GM23248 (cell line): ENCODE data around the gene OSBPL5. TPM values are rescaled to one million over a fixed set of nuclear protein-coding genes. Genes with fewer than 3 reads are reported as not detected.

ENCODE experiments used
- DNase-seq: peaks from one replicate; pipeline ENCODE4 v3.0.0-alpha.2; 2015
- H2AFZ ChIP-seq: fragments of 200-600 bp; sonication (generic); 2 replicates; pipeline ENCODE4 v1.6.1; 2016; ENCODE audit warnings: antibody characterized with exemption
- H3F3A ChIP-seq: fragments of 200-600 bp; sonication (generic); 2 replicates; pipeline ENCODE4 v1.6.1; 2016; ENCODE audit warnings: mild to moderate bottlenecking, antibody characterized with exemption, mixed run types; ENCODE audit not compliant: insufficient read depth
- H3K27ac ChIP-seq: fragments of 200-600 bp; sonication (generic); 2 replicates; pipeline ENCODE4 v1.5.1; 2016; ENCODE audit warnings: mild to moderate bottlenecking
- H3K27me3 ChIP-seq: fragments of 200-600 bp; sonication (generic); replicated peaks from 2 replicates; pipeline ENCODE4 v1.6.1; 2016; ENCODE audit warnings: mild to moderate bottlenecking; ENCODE audit not compliant: insufficient read depth
- H3K36me3 ChIP-seq: fragments of 200-600 bp; sonication (generic); 2 replicates; pipeline ENCODE4 v1.6.1; 2016; ENCODE audit warnings: low read depth, mild to moderate bottlenecking
- H3K4me1 ChIP-seq: fragments of 200-600 bp; sonication (generic); 2 replicates; pipeline ENCODE4 v1.6.1; 2016; ENCODE audit warnings: mild to moderate bottlenecking; ENCODE audit not compliant: insufficient read depth
- H3K4me2 ChIP-seq: fragments of 200-600 bp; sonication (generic); one replicate; pipeline ENCODE4 v1.6.1; 2016; ENCODE audit warnings: mild to moderate bottlenecking; ENCODE audit not compliant: unreplicated experiment
- H3K4me3 ChIP-seq: fragments of 200-600 bp; sonication (generic); 2 replicates; pipeline ENCODE4 v1.5.1; 2016; ENCODE audit warnings: mild to moderate bottlenecking
- H3K79me2 ChIP-seq: fragments of 200-600 bp; sonication (generic); 2 replicates; pipeline ENCODE4 v1.6.1; 2016; ENCODE audit warnings: mild to moderate bottlenecking; ENCODE audit not compliant: insufficient read depth
- H3K9ac ChIP-seq: fragments of 200-600 bp; sonication (generic); 2 replicates; pipeline ENCODE4 v1.6.1; 2016; ENCODE audit warnings: mild to moderate bottlenecking
- H3K9me2 ChIP-seq: fragments of 200-600 bp; sonication (generic); 2 replicates; pipeline ENCODE4 v1.6.1; 2016; ENCODE audit warnings: mixed run types, mild to moderate bottlenecking, moderate library complexity; ENCODE audit not compliant: insufficient read depth
- H3K9me3 ChIP-seq: fragments of 200-600 bp; sonication (generic); one replicate; pipeline ENCODE4 v1.6.1; 2017; ENCODE audit warnings: low read depth
- H4K20me1 ChIP-seq: fragments of 200-600 bp; sonication (generic); 2 replicates; pipeline ENCODE4 v1.6.0; 2016; ENCODE audit not compliant: insufficient read depth
- EZH2 ChIP-seq: fragments of 200-600 bp; sonication (generic); IDR thresholded peaks from 2 replicates; pipeline ENCODE4 v1.6.1; 2018; ENCODE audit warnings: antibody characterized with exemption, mild to moderate bottlenecking; ENCODE audit not compliant: insufficient read depth, poor library complexity, severe bottlenecking
- EZH2phosphoT487 ChIP-seq: fragments of 200-600 bp; sonication (generic); IDR thresholded peaks from 2 replicates; pipeline ENCODE4 v1.6.1; 2018; ENCODE audit warnings: antibody characterized with exemption, moderate library complexity, mild to moderate bottlenecking, low read depth; ENCODE audit not compliant: insufficient read depth
- WGBS, 2 experiments: methylation state at CpG; one replicate each; pipeline ENCODE4 v1.1.6; 2015 to 2017; ENCODE audit warnings: low lambda C conversion rate in 2 of 2, low coverage in 1 of 2; ENCODE audit errors: missing lambda C conversion rate in 2 of 2; 5-methylcytosine and 5-hydroxymethylcytosine counted together
- in situ Hi-C: fragments of 300-500 bp; cut with MboI; formaldehyde crosslinking; loops from 2 replicates; pipeline ENCODE4 v1.15.0; 2020
- polyA plus RNA-seq: library from polyadenylated mRNA; unstranded; fragments of >200 nt; fragmentation: Nextera tagmentation; extraction: Ambion mirVana; gene quantifications from 2 replicates; pipeline ENCODE4 v1.2.1, GENCODE V29; 2016
- total RNA-seq: library from RNA; depleted of rRNA; stranded (reverse); fragments of >200 nt; shearing (Covaris generic); gene quantifications from 2 replicates; pipeline ENCODE4 v1.2.3, GENCODE V29; 2014

OSBPL5 gene
- total and polyA plus RNA-seq, 2 experiments from 2014 or later, result 27.9 to 57.6 TPM

DNA sequence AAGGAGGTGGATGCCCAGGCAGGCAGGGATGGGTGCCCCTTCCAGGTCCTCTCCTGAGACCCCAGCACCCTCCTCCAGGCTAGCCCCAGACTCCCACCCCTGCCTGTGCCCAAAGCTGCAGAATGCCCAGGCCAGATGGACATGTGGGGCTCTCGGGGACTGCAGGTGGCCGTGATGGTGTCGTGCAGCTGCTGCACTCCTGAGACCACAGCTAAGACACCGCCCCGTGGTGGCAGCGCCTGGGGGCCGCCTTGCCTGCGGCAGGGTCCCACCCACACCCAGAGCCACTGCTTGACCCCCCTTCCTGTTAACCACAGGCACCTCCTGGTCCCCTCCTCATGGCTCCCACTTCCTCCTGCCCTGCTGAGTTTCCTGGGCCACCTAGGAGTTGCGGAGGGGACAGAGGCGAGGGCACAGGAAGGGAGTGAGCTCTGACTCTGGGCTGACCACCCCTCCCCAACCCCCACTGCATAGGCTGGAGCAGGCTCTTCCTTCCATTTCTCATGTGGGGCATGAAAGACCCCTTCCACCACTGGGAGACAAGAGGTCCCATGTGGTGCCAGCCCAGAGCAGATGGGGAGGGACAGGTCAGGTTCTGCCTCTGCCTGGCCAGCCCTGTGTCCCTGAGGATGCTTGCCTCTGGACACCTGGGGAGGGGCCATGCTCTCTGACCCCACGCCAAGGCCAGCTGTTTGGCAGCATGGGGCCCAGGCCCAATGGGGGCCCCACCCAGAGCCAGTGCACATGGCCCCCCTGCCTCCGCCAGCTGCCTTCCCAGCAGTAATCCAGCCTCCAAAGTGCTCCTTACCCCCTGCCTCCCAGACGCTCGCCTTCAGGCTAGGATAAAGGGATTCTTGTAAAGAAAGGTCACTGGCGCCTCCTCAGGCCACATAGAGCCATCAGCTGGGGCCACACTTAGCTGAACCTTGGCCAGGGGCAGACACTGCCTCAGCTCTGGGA is 29.3 kb downstream of the OSBPL5 start:
- Histone ChIP-seq H3K36me3 (no peaks in the 10 kb centered on the region), H3K27ac (no peak overlapping the region), H3K9me3 (no peaks in the 10 kb centered on the region), H3K4me3 (no peak overlapping the region), H3K4me1 (no peaks in the 10 kb centered on the region), H3K27me3 (no peaks in the 10 kb centered on the region), H3F3A (no peaks in the 10 kb centered on the region), H2AFZ (no peak overlapping the region), H4K20me1 (no peaks in the 10 kb centered on the region), H3K79me2 (peaks cover 54% of the 10 kb centered on the region), H3K9ac (no peak overlapping the region), H3K9me2 (no peaks in the 10 kb centered on the region), H3K4me2 (no peak overlapping the region)
- TF ChIP-seq EZH2, result no peak
- no peak for TF ChIP-seq EZH2phosphoT487
- 88% methylated on average over 15 of the region's 15 CpGs for WGBS, 2 experiments
- in situ Hi-C loops, result no loop called here
- DNase-seq, result no peak

DNA sequence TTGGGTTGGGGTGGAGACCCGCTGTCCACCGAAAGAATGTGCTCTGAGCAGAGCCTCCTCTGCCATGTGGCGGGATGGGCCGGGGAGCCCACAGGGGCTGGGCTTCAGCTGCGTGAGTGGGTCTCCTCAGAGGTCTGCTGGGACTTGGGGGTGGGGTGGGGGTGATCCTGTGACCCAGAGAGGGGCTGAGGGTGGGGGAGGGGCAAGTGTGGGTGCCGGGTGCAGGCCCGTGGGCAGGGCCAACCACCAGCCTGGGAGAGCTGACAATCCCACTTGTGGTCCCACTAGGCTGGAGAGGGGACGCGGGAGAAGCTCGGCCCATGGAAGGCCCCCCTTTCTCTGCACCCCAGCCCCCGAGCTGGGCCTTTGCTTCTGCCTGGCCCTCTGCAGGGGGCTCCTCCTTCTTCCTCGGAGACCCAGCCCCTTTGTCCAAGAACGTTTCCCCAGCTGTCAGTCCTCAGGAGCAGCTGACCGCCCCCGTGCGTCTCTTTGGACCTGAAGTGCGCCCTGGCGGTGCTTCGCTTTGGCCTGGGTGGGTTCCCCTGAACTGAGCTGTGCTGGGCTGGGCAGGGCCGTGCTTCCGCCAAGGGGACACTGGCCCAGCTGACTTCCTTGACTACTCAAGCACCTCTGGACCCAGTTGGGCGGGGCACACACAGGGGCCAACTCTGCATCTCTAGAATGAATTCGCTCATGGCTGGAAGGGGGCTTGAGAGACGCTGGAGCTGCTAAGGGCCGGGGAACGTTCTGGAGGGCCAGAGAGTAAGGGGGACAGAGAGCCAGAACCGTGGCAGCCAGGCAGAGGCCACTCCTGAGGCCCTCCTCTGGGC is 30.2 kb downstream of the OSBPL5 start:
- in situ Hi-C loops, result no loop called here
- Histone ChIP-seq H3K4me2 (no peak overlapping the region), H2AFZ (no peak overlapping the region), H3K27me3 (no peaks in the 10 kb centered on the region), H3K79me2 (peaks cover 46% of the 10 kb centered on the region), H3K9me3 (no peaks in the 10 kb centered on the region), H4K20me1 (no peaks in the 10 kb centered on the region), H3K27ac (no peak overlapping the region), H3K9ac (no peak overlapping the region), H3K4me3 (no peak overlapping the region), H3K4me1 (no peaks in the 10 kb centered on the region), H3K36me3 (no peaks in the 10 kb centered on the region), H3F3A (no peaks in the 10 kb centered on the region), H3K9me2 (no peaks in the 10 kb centered on the region)
- no peak for TF ChIP-seq EZH2
- no peak for TF ChIP-seq EZH2phosphoT487
- DNase-seq, result no peak
- WGBS, 2 experiments, result 81 to 82% methylated on average over 22 to 27 of the region's 27 CpGs

DNA sequence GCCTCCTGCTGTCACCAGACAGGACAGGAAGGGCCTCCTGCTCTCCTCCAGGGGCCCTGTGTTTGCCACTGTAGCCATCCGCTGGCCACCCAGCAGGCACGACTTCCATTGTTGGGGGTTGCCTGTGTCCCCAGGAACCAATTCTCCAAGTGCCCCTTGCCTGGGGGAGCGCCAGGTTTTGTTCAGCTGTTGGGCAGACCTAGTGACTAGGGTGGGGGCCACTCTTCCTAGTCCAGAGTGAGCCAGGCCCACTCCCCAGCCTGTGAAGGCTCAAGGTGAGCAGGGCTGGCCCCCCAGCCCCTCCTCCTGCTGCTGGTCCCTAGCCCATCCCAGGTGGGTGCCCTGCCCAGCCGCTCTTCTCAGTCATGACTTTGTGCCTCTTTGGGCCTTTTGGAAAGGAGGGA is 30.9 kb downstream of the OSBPL5 start:
- in situ Hi-C loops, result no loop called here
- H3K9me2 ChIP-seq, result no peaks in the 10 kb centered on the region
- TF ChIP-seq EZH2, result no peak
- no peak for TF ChIP-seq EZH2phosphoT487
- no peaks in the 10 kb centered on the region for H3K9me3 ChIP-seq
- no peaks in the 10 kb centered on the region for H3F3A ChIP-seq
- H3K79me2 ChIP-seq, result peaks cover 42% of the 10 kb centered on the region
- H4K20me1 ChIP-seq, result no peaks in the 10 kb centered on the region
- DNase-seq, result no peak
- WGBS, 2 experiments, result 83 to 86% methylated on average over 4 of the region's 4 CpGs
- H2AFZ ChIP-seq, result no peak overlapping the region
- H3K4me3 ChIP-seq, result no peak overlapping the region
- no peaks in the 10 kb centered on the region for H3K27me3 ChIP-seq
- no peak overlapping the region for H3K27ac ChIP-seq
- H3K36me3 ChIP-seq, result no peaks in the 10 kb centered on the region
- no peaks in the 10 kb centered on the region for H3K4me1 ChIP-seq
- H3K4me2 ChIP-seq, result no peak overlapping the region
- no peak overlapping the region for H3K9ac ChIP-seq

DNA sequence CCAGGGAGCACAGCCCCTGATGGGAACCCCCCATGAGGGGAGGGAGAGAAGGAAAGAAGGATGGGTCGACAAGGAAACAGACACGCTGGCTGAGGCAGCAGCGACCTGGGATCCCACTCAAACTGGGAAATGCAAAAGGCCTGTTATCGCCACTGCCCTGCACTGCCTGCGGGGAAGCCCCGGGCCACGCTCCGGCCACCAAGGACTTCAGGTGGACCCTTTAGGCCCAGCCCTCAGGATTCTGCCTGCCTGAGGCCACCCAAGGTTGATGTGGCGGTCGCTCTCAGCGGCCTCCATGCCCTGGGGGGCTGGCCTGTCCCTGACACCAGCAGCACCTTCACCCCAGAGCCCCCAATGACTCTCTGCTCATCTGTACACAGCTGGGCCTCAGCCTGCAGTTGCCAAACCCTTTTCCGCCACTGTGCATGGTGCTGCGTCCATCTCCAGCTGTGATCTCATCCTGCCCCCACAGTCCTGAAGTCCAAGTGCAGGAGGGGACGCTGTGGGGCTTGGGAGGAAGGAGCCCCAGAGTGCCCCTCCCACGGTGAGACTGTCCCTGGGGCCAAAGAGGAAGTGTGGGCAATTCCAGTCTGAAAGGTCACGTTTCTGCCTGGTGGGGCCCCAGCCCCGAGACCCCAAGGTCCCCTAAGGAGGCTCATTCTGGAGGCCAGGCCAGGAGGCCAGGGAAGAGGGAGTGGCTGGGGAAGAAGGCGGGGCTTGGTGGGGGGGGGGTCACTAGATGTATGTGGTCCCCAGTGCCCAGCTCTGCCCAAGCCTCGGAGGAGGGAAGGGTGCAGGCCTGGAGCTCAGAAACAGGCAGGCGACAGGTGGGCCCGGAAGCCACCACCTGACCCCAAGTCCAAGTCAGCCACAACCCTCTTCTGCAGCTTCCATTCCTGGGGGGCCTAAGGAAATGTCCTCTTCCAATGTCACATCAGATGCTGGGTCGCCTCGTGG is 31.6 kb downstream of the OSBPL5 start:
- Histone ChIP-seq H3F3A (no peaks in the 10 kb centered on the region), H4K20me1 (no peaks in the 10 kb centered on the region), H3K4me2 (no peak overlapping the region), H3K9ac (no peak overlapping the region), H3K9me2 (no peaks in the 10 kb centered on the region), H3K27ac (no peak overlapping the region), H3K27me3 (no peaks in the 10 kb centered on the region), H2AFZ (no peak overlapping the region), H3K4me1 (no peaks in the 10 kb centered on the region), H3K9me3 (no peaks in the 10 kb centered on the region), H3K79me2 (peaks cover 35% of the 10 kb centered on the region), H3K4me3 (no peak overlapping the region), H3K36me3 (no peaks in the 10 kb centered on the region)
- TF ChIP-seq EZH2phosphoT487 (no peak), EZH2 (no peak)
- no peak for DNase-seq
- in situ Hi-C loops, result no loop called here
- 81 to 82% methylated on average over 15 to 22 of the region's 23 CpGs for WGBS, 2 experiments
